ENCODE data around the gene PCDHA10.
"Not testable (repeated sequence)": the region's sequence is repeated elsewhere in the genome, so short reads cannot be mapped to it uniquely, and the experiment has no call there.

PCDHA10 gene, protein sequence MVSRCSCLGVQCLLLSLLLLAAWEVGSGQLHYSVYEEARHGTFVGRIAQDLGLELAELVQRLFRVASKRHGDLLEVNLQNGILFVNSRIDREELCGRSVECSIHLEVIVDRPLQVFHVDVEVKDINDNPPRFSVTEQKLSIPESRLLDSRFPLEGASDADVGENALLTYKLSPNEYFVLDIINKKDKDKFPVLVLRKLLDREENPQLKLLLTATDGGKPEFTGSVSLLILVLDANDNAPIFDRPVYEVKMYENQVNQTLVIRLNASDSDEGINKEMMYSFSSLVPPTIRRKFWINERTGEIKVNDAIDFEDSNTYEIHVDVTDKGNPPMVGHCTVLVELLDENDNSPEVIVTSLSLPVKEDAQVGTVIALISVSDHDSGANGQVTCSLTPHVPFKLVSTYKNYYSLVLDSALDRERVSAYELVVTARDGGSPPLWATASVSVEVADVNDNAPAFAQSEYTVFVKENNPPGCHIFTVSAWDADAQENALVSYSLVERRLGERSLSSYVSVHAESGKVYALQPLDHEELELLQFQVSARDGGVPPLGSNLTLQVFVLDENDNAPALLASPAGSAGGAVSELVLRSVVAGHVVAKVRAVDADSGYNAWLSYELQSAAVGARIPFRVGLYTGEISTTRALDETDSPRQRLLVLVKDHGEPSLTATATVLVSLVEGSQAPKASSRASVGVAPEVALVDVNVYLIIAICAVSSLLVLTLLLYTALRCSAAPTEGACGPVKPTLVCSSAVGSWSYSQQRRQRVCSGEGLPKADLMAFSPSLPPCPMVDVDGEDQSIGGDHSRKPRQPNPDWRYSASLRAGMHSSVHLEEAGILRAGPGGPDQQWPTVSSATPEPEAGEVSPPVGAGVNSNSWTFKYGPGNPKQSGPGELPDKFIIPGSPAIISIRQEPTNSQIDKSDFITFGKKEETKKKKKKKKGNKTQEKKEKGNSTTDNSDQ

DNA sequence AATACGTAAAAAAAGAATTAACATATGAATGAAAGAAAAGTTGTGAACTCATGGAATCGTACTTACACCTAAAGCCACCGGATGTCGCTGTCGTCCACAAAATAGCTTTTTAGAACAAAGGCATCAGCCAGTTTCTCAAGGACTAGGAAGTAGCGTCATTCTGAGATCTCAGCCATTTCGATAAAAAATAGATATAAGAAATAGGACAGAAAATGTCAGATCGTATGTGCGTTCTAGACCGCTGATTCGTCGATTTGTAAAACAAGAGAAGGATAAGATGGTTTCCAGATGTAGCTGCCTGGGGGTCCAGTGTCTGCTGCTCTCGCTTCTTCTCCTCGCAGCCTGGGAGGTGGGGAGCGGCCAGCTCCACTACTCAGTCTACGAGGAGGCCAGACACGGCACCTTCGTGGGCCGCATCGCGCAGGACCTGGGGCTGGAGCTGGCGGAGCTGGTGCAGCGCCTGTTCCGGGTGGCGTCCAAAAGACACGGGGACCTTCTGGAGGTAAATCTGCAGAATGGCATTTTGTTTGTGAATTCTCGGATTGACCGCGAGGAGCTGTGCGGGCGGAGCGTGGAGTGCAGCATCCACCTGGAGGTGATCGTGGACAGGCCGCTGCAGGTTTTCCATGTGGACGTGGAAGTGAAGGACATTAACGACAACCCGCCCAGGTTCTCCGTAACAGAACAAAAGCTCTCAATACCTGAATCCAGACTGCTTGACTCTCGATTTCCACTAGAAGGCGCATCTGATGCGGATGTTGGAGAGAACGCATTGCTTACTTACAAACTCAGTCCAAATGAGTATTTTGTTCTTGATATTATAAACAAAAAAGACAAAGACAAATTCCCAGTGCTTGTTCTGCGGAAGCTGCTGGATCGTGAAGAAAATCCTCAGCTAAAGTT is at the start of gene PCDHA10:
Gene PCDHA10, plus strand, starts transcription at position 126 of the 903 bp plus-strand sequence. Its CDS starts 152 bp downstream, at position 278.
- Histone ChIP-seq H3K27me3 (ENCODE audit: insufficient read depth, low read length, poor library complexity, severe bottlenecking) (no peaks in the 10 kb centered on the region), H3K4me2 (ENCODE audit: low read depth, low read length, poor library complexity, severe bottlenecking) (no peak within 1 kb of the TSS), H2AFZ (ENCODE audit: low read length) (no peak within 1 kb of the TSS), H3K9ac (ENCODE audit: low read depth, low read length, poor library complexity, severe bottlenecking) (no peak within 1 kb of the TSS), H3K4me1 (ENCODE audit: insufficient read depth, low read length, poor library complexity, severe bottlenecking) (no peaks in the 10 kb centered on the region), H3K9me2 (replicated peaks; ENCODE audit: low read depth, low read length) (no peaks in the 10 kb centered on the region), H3K79me2 (ENCODE audit: insufficient read depth, low read length) (no peaks in the 10 kb centered on the region), H3K36me3 (ENCODE audit: insufficient read depth, low read length) (no peaks in the 10 kb centered on the region), H3F3A (ENCODE audit: low read depth) (no peaks in the 10 kb centered on the region), H4K20me1 (ENCODE audit: insufficient read depth, low read length, poor library complexity, severe bottlenecking) (no peaks in the 10 kb centered on the region), H3K4me3 (ENCODE audit: low read length, poor library complexity, severe bottlenecking) (no peak within 1 kb of the TSS), H3K9me3 (ENCODE audit: insufficient read depth, low read depth, low read length) (no peaks in the 10 kb centered on the region)
- TF ChIP-seq, protein P1, sequence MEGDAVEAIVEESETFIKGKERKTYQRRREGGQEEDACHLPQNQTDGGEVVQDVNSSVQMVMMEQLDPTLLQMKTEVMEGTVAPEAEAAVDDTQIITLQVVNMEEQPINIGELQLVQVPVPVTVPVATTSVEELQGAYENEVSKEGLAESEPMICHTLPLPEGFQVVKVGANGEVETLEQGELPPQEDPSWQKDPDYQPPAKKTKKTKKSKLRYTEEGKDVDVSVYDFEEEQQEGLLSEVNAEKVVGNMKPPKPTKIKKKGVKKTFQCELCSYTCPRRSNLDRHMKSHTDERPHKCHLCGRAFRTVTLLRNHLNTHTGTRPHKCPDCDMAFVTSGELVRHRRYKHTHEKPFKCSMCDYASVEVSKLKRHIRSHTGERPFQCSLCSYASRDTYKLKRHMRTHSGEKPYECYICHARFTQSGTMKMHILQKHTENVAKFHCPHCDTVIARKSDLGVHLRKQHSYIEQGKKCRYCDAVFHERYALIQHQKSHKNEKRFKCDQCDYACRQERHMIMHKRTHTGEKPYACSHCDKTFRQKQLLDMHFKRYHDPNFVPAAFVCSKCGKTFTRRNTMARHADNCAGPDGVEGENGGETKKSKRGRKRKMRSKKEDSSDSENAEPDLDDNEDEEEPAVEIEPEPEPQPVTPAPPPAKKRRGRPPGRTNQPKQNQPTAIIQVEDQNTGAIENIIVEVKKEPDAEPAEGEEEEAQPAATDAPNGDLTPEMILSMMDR (conservative IDR thresholded peaks at IDR 0.05; ENCODE audit: low read length), result peak; percentile 47
- TF ChIP-seq EZH2phosphoT487 (IDR thresholded peaks at IDR 0.05; ENCODE audit: borderline replicate concordance), result no peak

DNA sequence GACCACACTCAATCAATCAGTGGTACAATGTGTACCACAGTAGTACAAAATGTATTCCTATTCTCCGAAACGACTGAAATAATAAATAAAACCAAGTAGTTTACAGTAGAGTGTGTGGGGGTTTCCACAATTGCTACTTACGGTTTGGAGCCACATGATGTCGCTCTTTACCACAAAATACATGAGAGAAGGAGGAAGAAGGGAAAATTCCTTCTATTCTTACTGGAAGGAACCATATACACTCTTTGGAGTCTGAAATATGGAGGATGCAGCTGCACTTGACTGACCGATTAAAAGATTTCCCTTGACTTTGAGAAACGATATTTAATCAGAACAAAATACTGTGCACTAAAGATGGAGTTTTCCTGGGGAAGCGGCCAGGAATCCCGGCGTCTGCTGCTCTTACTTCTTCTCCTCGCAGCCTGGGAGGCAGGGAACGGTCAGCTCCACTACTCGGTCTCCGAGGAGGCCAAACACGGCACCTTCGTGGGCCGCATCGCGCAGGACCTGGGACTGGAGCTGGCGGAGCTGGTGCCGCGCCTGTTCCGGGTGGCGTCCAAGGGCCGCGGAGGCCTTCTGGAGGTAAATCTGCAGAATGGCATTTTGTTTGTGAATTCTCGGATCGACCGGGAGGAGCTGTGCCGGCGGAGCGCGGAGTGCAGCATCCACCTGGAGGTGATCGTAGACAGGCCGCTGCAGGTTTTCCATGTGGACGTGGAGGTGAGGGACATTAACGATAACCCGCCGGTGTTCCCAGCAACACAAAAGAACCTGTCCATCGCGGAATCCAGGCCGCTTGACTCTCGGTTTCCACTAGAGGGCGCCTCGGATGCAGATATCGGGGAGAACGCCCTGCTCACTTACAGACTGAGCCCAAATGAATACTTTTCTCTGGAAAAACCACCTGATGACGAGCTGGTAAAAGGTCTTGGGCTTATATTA is 48.6 kb upstream of the PCDHA10 start, which contains the start of gene PCDHA4:
Gene PCDHA4, plus strand, starts transcription at position 235 of the 942 bp plus-strand sequence.
- Histone ChIP-seq H3K9ac (ENCODE audit: low read depth, low read length, poor library complexity, severe bottlenecking) (no peak within 1 kb of the TSS), H3K27me3 (ENCODE audit: insufficient read depth, low read length, poor library complexity, severe bottlenecking) (no peaks in the 10 kb centered on the region), H2AFZ (ENCODE audit: low read length) (no peak within 1 kb of the TSS), H3K9me2 (replicated peaks; ENCODE audit: low read depth, low read length) (no peaks in the 10 kb centered on the region), H3K9me3 (ENCODE audit: insufficient read depth, low read depth, low read length) (no peaks in the 10 kb centered on the region), H3K4me3 (ENCODE audit: low read length, poor library complexity, severe bottlenecking) (no peak within 1 kb of the TSS), H3F3A (ENCODE audit: low read depth) (no peaks in the 10 kb centered on the region), H3K36me3 (ENCODE audit: insufficient read depth, low read length) (no peaks in the 10 kb centered on the region), H3K4me2 (ENCODE audit: low read depth, low read length, poor library complexity, severe bottlenecking) (no peak within 1 kb of the TSS), H4K20me1 (ENCODE audit: insufficient read depth, low read length, poor library complexity, severe bottlenecking) (no peaks in the 10 kb centered on the region), H3K79me2 (ENCODE audit: insufficient read depth, low read length) (no peaks in the 10 kb centered on the region), H3K4me1 (ENCODE audit: insufficient read depth, low read length, poor library complexity, severe bottlenecking) (no peaks in the 10 kb centered on the region)
- no peak for TF ChIP-seq EZH2phosphoT487 (IDR thresholded peaks at IDR 0.05; ENCODE audit: borderline replicate concordance)
- TF ChIP-seq, protein P1 (conservative IDR thresholded peaks at IDR 0.05; ENCODE audit: low read length), result peak; percentile 46

DNA sequence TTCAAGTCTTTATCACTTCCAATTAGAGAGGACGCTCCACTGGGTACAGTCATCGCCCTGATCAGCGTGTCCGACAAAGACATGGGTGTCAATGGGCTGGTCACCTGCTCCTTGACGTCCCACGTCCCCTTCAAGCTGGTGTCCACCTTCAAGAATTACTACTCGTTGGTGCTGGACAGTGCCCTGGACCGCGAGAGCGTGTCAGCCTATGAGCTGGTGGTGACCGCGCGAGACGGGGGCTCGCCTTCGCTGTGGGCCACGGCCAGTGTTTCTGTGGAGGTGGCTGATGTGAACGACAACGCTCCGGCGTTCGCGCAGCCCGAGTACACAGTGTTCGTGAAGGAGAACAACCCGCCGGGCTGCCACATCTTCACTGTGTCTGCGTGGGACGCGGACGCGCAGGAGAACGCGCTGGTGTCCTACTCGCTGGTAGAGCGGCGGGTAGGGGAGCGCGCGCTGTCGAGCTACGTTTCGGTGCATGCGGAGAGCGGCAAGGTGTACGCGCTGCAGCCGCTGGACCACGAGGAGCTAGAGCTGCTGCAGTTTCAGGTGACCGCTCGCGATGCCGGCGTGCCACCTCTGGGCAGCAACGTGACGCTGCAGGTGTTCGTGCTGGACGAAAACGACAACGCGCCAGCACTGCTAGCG is 47.3 kb upstream of the PCDHA10 start:
- not testable (repeated sequence) for H3K9ac ChIP-seq (ENCODE audit: low read depth, low read length, poor library complexity, severe bottlenecking); H3F3A ChIP-seq (ENCODE audit: low read depth); H3K4me1 ChIP-seq (ENCODE audit: insufficient read depth, low read length, poor library complexity, severe bottlenecking); H3K4me3 ChIP-seq (ENCODE audit: low read length, poor library complexity, severe bottlenecking); H4K20me1 ChIP-seq (ENCODE audit: insufficient read depth, low read length, poor library complexity, severe bottlenecking); H3K9me2 ChIP-seq (replicated peaks; ENCODE audit: low read depth, low read length); H3K9me3 ChIP-seq (ENCODE audit: insufficient read depth, low read depth, low read length); H3K36me3 ChIP-seq (ENCODE audit: insufficient read depth, low read length); H2AFZ ChIP-seq (ENCODE audit: low read length); H3K4me2 ChIP-seq (ENCODE audit: low read depth, low read length, poor library complexity, severe bottlenecking); H3K79me2 ChIP-seq (ENCODE audit: insufficient read depth, low read length); H3K27me3 ChIP-seq (ENCODE audit: insufficient read depth, low read length, poor library complexity, severe bottlenecking)
